GM12872 (cell line): ENCODE results near the gene MRPS25.

Source experiments
- TF ChIP-seq, protein P1 (sequence below): IDR thresholded peaks from 3 replicates; pipeline ENCODE4 v1.5.1; 2011; ENCODE audit warnings: low read depth, mild to moderate bottlenecking, low read length, moderate library complexity; ENCODE audit not compliant: insufficient read depth

MRPS25 gene

GRCh38 chr3:15064835-15065549 lies at the start of gene MRPS25:
MRPS25 (minus strand) TSS chr3:15065315; CDS start chr3:15065194, 121 bp downstream.
- TF ChIP-seq, protein P1, sequence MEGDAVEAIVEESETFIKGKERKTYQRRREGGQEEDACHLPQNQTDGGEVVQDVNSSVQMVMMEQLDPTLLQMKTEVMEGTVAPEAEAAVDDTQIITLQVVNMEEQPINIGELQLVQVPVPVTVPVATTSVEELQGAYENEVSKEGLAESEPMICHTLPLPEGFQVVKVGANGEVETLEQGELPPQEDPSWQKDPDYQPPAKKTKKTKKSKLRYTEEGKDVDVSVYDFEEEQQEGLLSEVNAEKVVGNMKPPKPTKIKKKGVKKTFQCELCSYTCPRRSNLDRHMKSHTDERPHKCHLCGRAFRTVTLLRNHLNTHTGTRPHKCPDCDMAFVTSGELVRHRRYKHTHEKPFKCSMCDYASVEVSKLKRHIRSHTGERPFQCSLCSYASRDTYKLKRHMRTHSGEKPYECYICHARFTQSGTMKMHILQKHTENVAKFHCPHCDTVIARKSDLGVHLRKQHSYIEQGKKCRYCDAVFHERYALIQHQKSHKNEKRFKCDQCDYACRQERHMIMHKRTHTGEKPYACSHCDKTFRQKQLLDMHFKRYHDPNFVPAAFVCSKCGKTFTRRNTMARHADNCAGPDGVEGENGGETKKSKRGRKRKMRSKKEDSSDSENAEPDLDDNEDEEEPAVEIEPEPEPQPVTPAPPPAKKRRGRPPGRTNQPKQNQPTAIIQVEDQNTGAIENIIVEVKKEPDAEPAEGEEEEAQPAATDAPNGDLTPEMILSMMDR: no peak

- TF ChIP-seq, protein P1: no peak
These were observed 48.8 kb upstream of the MRPS25 start for GRCh38 chr3:15113884-15114283.

- TF ChIP-seq, protein P1: no peak
These were observed 48.4 kb upstream of the MRPS25 start for GRCh38 chr3:15113471-15113870.

DNA sequence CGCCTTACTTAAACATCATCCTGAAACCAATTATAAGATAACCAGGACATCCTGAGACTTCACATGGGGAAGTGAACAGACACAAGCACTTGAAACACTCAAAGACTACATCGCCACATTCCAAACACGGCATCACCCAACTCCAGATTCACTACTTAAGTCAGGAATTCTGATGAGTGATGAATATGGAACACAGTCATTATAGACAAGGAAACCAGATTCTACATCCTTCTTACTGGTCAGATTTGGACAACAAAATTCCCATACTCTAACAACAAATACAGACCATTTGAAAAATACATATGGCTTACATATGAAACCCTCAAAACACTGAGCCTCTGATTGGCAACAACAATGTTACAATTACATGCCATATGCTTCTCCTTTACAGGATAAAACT lies 46.9 kb upstream of the MRPS25 start:
- TF ChIP-seq, protein P1: no peak

- TF ChIP-seq, protein P1: no peak
These were observed 45.1 kb upstream of the MRPS25 start for GRCh38 chr3:15110206-15110605.

GRCh38 chr3:15108869-15109268 lies 43.8 kb upstream of the MRPS25 start:
- TF ChIP-seq, protein P1: no peak

GRCh38 chr3:15108082-15108545 lies 43.0 kb upstream of the MRPS25 start:
- TF ChIP-seq, protein P1: peak; percentile 99
